NT2/D1 (cell line): ENCODE data around the gene EXD3.

Experiments used
- DNase-seq: peaks from one replicate; pipeline ENCODE4 v3.0.0-alpha.2; 2011; ENCODE audit warnings: low read depth, low spot score
- H3K27me3 ChIP-seq: 2 replicates; pipeline ENCODE4 v1.6.0; 2011; ENCODE audit warnings: mild to moderate bottlenecking; ENCODE audit not compliant: insufficient read length, insufficient read depth
- H3K36me3 ChIP-seq: 2 replicates; pipeline ENCODE4 v1.6.1; 2011; ENCODE audit warnings: mild to moderate bottlenecking, low read length, mixed read lengths; ENCODE audit not compliant: insufficient read depth, insufficient read length
- H3K4me1 ChIP-seq: 2 replicates; pipeline ENCODE4 v1.5.1; 2011; ENCODE audit not compliant: insufficient read depth, insufficient read length
- H3K4me3 ChIP-seq: 2 replicates; pipeline ENCODE4 v1.5.1; 2011; ENCODE audit warnings: low read depth; ENCODE audit not compliant: insufficient read length
- H3K9ac ChIP-seq: 2 replicates; pipeline ENCODE4 v1.6.0; 2011; ENCODE audit warnings: low read depth; ENCODE audit not compliant: insufficient read length
- H3K9me3 ChIP-seq: 2 replicates; pipeline ENCODE4 v1.5.1; 2011; ENCODE audit warnings: mild to moderate bottlenecking, low read length; ENCODE audit not compliant: insufficient read depth
- SUZ12 ChIP-seq: IDR thresholded peaks from 2 replicates; pipeline ENCODE4 v1.6.1; 2011; ENCODE audit not compliant: insufficient read length, insufficient read depth; ENCODE audit errors: extremely low read depth
- YY1 ChIP-seq: IDR thresholded peaks from 2 replicates; pipeline ENCODE4 v1.6.1; 2011; ENCODE audit not compliant: insufficient read length, insufficient read depth
- ZNF274 ChIP-seq: IDR thresholded peaks from 2 replicates; pipeline ENCODE4 v1.6.1; 2011; ENCODE audit warnings: mild to moderate bottlenecking, low read depth, low read length

Gene EXD3

DNA sequence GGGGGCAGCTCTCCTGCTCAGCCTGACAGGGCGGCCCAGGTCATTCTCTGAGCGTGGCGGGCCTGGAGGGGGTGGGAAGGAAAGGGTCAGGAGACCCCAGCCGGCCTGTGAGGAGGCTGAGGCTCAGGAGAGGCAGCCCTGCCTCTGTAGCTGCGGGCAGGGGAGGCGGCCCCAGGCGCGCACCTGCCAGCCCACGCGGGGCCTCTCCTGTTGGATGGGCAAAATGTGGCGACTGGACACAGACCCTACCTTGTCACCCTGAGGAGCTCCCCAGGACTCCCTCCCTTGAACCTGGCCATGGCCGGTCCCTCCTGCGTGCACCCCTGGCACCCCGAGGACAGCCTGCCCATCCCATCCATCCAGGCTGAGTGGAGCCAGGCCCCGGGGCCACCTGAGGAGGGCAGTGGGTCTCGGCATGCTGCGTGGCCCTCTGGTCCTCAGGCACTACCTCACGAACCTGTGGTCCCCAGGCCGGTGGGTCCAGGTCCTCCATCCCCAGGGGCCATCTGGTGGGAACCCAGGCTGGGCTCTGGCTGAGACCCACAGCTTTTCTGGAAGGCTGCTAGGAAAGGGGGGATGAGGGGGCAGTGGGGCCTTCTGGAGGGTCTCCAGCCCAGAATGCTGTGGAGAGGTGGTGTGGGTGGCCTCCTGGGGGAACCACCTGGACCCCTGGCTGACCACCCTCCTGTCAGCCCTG lies 105.8 kb downstream of the EXD3 start:
- peaks cover 52% of the 10 kb centered on the region for H3K4me1 ChIP-seq
- peak overlapping the region; percentile 54 for H3K9ac ChIP-seq
- no peak for DNase-seq
- H3K4me3 ChIP-seq: no peak overlapping the region
- H3K27me3 ChIP-seq: peaks cover 7% of the 10 kb centered on the region
- TF ChIP-seq SUZ12 (no peak), YY1 (no peak), ZNF274 (no peak)
- H3K36me3 ChIP-seq: no peaks in the 10 kb centered on the region
- no peaks in the 10 kb centered on the region for H3K9me3 ChIP-seq

GRCh38 chr9:137316012-137316981 lies 106.7 kb downstream of the EXD3 start:
- Histone ChIP-seq H3K27me3 (no peaks in the 10 kb centered on the region), H3K9ac (peak overlapping the region; percentile 54), H3K4me1 (peaks cover 49% of the 10 kb centered on the region), H3K36me3 (no peaks in the 10 kb centered on the region), H3K9me3 (no peaks in the 10 kb centered on the region), H3K4me3 (peak overlapping the region; percentile 27)
- no peak for TF ChIP-seq YY1
- TF ChIP-seq ZNF274: no peak
- no peak for TF ChIP-seq SUZ12
- no peak for DNase-seq

DNA sequence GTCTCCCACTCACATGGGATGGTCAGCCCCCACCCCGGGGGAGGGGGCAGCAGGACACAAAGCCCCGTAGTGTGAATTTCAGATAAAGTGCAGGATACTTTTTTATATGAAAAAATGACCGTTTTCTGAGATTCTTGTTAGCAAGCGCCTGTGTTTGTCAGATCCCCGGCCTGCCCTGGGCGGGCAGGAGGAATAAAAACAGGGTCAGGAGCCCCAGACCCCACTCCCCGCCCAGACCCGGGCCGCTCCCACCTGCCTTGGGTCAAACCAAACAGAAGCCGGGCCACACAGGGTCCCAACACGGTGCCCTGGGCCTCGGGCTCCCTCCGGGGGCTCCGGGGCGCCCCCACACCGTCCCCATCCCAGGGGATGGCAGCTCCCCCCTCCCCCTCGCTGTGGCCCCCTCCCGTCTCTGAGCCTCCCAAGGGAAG lies 107.4 kb downstream of the EXD3 start:
- Histone ChIP-seq H3K9ac (peak overlapping the region; percentile 70), H3K27me3 (no peaks in the 10 kb centered on the region), H3K4me1 (peaks cover 56% of the 10 kb centered on the region), H3K9me3 (no peaks in the 10 kb centered on the region), H3K4me3 (peak overlapping the region; percentile 8), H3K36me3 (no peaks in the 10 kb centered on the region)
- TF ChIP-seq ZNF274 (no peak), YY1 (no peak), SUZ12 (no peak)
- no peak for DNase-seq

- TF ChIP-seq ZNF274 (no peak), YY1 (no peak), SUZ12 (no peak)
- Histone ChIP-seq H3K9me3 (no peaks in the 10 kb centered on the region), H3K9ac (peak overlapping the region; percentile 70), H3K27me3 (no peaks in the 10 kb centered on the region), H3K4me1 (peaks cover 55% of the 10 kb centered on the region), H3K36me3 (no peaks in the 10 kb centered on the region), H3K4me3 (no peak overlapping the region)
- no peak for DNase-seq
These were observed 108.1 kb downstream of the EXD3 start for GRCh38 chr9:137314561-137315560.

GRCh38 chr9:137313956-137314560 lies 108.9 kb downstream of the EXD3 start:
- H3K4me1 ChIP-seq: peaks cover 49% of the 10 kb centered on the region
- TF ChIP-seq SUZ12: no peak
- TF ChIP-seq ZNF274: no peak
- no peaks in the 10 kb centered on the region for H3K27me3 ChIP-seq
- no peaks in the 10 kb centered on the region for H3K36me3 ChIP-seq
- DNase-seq: no peak
- peak overlapping the region; percentile 36 for H3K9ac ChIP-seq
- H3K9me3 ChIP-seq: no peaks in the 10 kb centered on the region
- no peak overlapping the region for H3K4me3 ChIP-seq

DNA sequence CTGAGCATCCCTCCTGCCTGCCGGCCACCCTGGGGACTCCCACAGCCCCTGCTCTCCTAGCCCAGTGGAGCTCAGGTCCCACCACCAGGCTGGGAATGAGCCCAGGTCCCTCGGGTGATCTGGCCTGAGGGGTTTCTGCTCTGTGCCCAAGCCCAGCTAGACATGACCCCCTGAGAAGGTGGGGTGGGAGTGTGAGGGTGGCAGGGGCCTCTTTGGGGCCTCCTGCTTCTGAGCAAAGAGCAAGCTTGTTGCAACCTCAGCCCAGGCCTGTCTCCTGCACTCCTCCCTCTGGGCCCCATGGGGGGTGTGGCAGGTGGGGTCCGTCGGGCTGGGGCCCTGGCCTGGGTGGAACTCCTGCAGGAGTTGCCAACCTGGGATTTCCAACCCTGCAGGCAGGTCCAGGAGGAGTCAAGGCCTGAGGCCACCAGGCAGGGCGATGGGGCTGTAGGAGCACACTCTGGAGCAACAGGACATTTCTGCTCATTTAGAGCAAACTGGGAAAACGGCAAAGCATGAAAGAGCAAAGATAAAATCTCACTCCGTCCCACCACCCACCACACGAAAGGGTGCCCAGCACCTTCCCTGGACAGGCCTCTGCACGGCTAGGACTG lies 109.5 kb downstream of the EXD3 start:
- Histone ChIP-seq H3K9ac (peak overlapping the region; percentile 36), H3K27me3 (no peaks in the 10 kb centered on the region), H3K4me1 (peaks cover 47% of the 10 kb centered on the region), H3K36me3 (no peaks in the 10 kb centered on the region), H3K4me3 (no peak overlapping the region), H3K9me3 (no peaks in the 10 kb centered on the region)
- DNase-seq: no peak
- TF ChIP-seq ZNF274 (no peak), SUZ12 (no peak), YY1 (no peak)
